Embryonic facial prominence (tissue), 1 donor: ENCODE data around the gene RAE1.

ENCODE experiments used
- DNase-seq: peaks from one replicate; pipeline ENCODE4 v3.0.0-alpha.2; 2016; ENCODE audit errors: extremely low spot score

The RAE1 gene

GRCh38 chr20:57372157-57372556, 21.1 kb downstream of the RAE1 start:
- DNase-seq: no peak

- no peak for DNase-seq
Measured at GRCh38 chr20:57372581-57373350, 21.7 kb downstream of the RAE1 start.

- no peak for DNase-seq
Measured at GRCh38 chr20:57374343-57374930, 23.4 kb downstream of the RAE1 start.

GRCh38 chr20:57374931-57375651, 24.0 kb downstream of the RAE1 start:
- no peak for DNase-seq

GRCh38 chr20:57375652-57376230, 24.7 kb downstream of the RAE1 start:
- no peak for DNase-seq

GRCh38 chr20:57377350-57377749, 26.3 kb downstream of the RAE1 start:
- DNase-seq: no peak

- DNase-seq: no peak
Measured at GRCh38 chr20:57378107-57378506, 27.1 kb downstream of the RAE1 start.

- DNase-seq: no peak
Measured at GRCh38 chr20:57378646-57379262, 27.7 kb downstream of the RAE1 start.

GRCh38 chr20:57379263-57379647, 28.2 kb downstream of the RAE1 start:
- no peak for DNase-seq

GRCh38 chr20:57380081-57380750, 29.2 kb downstream of the RAE1 start:
- DNase-seq: no peak

- peak; percentile 41 for DNase-seq
Measured at GRCh38 chr20:57381596-57382503, 30.8 kb downstream of the RAE1 start.

GRCh38 chr20:57382516-57382915, 31.5 kb downstream of the RAE1 start:
- DNase-seq: no peak

GRCh38 chr20:57383447-57384347, 32.6 kb downstream of the RAE1 start:
- DNase-seq: no peak

GRCh38 chr20:57384486-57384885, 33.4 kb downstream of the RAE1 start:
- no peak for DNase-seq

GRCh38 chr20:57384953-57385761, 34.1 kb downstream of the RAE1 start:
- no peak for DNase-seq

GRCh38 chr20:57385940-57386339, 34.9 kb downstream of the RAE1 start:
- no peak for DNase-seq

GRCh38 chr20:57386762-57387161, 35.7 kb downstream of the RAE1 start:
- DNase-seq: no peak

- DNase-seq: no peak
Measured at GRCh38 chr20:57387463-57387862, 36.4 kb downstream of the RAE1 start.

GRCh38 chr20:57387945-57388371, 36.9 kb downstream of the RAE1 start:
- no peak for DNase-seq
